Urinary bladder (tissue), 4 donors: Measurements from ENCODE around the gene NLK. TPM values are rescaled to one million over a fixed set of nuclear protein-coding genes. Genes with fewer than 3 reads are reported as not detected.
"Not testable (repeated sequence)": the region's sequence is repeated elsewhere in the genome, so short reads cannot be mapped to it uniquely, and the experiment has no call there.

Experiments used
- DNase-seq: peaks from one replicate; pipeline ENCODE4 v3.0.0-alpha.2; 2015; ENCODE audit errors: extremely low spot score
- H3K27ac ChIP-seq: one replicate; pipeline ENCODE4 v1.5.1; 2013; ENCODE audit warnings: low read depth, mild to moderate bottlenecking, moderate library complexity
- H3K36me3 ChIP-seq: one replicate; pipeline ENCODE4 v1.6.1; 2013; ENCODE audit warnings: mild to moderate bottlenecking, moderate library complexity; ENCODE audit not compliant: insufficient read depth
- H3K4me1 ChIP-seq: one replicate; pipeline ENCODE4 v1.6.1; 2013; ENCODE audit warnings: mild to moderate bottlenecking, moderate library complexity; ENCODE audit not compliant: insufficient read depth
- H3K4me3 ChIP-seq: one replicate; pipeline ENCODE4 v1.5.1; 2013; ENCODE audit warnings: low read depth, low read length
- WGBS: extraction: QIAGEN DNeasy Blood & Tissue Kit; methylation state at CpG from one replicate; pipeline ENCODE4 v1.1.7; 2013; 5-methylcytosine and 5-hydroxymethylcytosine counted together
- polyA plus RNA-seq: library from polyadenylated mRNA; stranded (reverse); fragments of 200-250 nt; gene quantifications from one replicate; pipeline ENCODE4 v1.2.3, GENCODE V29; 2013
- total RNA-seq: library from RNA; depleted of rRNA; stranded (reverse); fragments of >200 nt; gene quantifications from one replicate; pipeline ENCODE4 v1.2.3, GENCODE V29; 2014
- donor health status: healthy with polysubstance abuse.
- donor health status: healthy.

Gene NLK
- total and polyA plus RNA-seq, 2 donors: 6.8 to 28.1 TPM

- Histone ChIP-seq H3K36me3 (no peaks in the 10 kb centered on the region), H3K4me3 (no peak overlapping the region), H3K4me1 (no peaks in the 10 kb centered on the region), H3K27ac (no peak overlapping the region)
- 13% methylated on average over 3 of the region's 3 CpGs for WGBS
- no peak for DNase-seq
Measured at GRCh38 chr17:28173031-28173561, 130.6 kb downstream of the NLK start.

GRCh38 chr17:28173801-28174200 is 131.3 kb downstream of the NLK start:
- no peak for DNase-seq
- Histone ChIP-seq H3K36me3 (no peaks in the 10 kb centered on the region), H3K4me3 (no peak overlapping the region), H3K4me1 (no peaks in the 10 kb centered on the region), H3K27ac (no peak overlapping the region)
- WGBS: 46% methylated on average over 1 of the region's 1 CpG

GRCh38 chr17:28174352-28175046 is 132.0 kb downstream of the NLK start:
- DNase-seq: no peak
- Histone ChIP-seq H3K36me3 (no peaks in the 10 kb centered on the region), H3K4me1 (no peaks in the 10 kb centered on the region), H3K4me3 (no peak overlapping the region), H3K27ac (no peak overlapping the region)
- 76% methylated on average over 5 of the region's 5 CpGs for WGBS

- DNase-seq: no peak
- H3K27ac ChIP-seq: no peak overlapping the region
- WGBS: 92% methylated on average over 2 of the region's 2 CpGs
Measured at GRCh38 chr17:28177351-28177750, 134.9 kb downstream of the NLK start.

GRCh38 chr17:28178800-28179199 is 136.3 kb downstream of the NLK start:
- no peak overlapping the region for H3K4me3 ChIP-seq
- WGBS: 91% methylated on average over 3 of the region's 3 CpGs
- no peak for DNase-seq
- no peaks in the 10 kb centered on the region for H3K36me3 ChIP-seq
- no peak overlapping the region for H3K27ac ChIP-seq
- H3K4me1 ChIP-seq: no peaks in the 10 kb centered on the region

More at GRCh38 chr17:28177351-28177750, 134.9 kb downstream of the NLK start:
- no peak overlapping the region for H3K4me3 ChIP-seq
- no peaks in the 10 kb centered on the region for H3K4me1 ChIP-seq
- no peaks in the 10 kb centered on the region for H3K36me3 ChIP-seq

GRCh38 chr17:28180449-28180848 is 138.0 kb downstream of the NLK start:
- H3K4me1 ChIP-seq: no peaks in the 10 kb centered on the region
- 51% methylated on average over 1 of the region's 1 CpG for WGBS
- no peak overlapping the region for H3K4me3 ChIP-seq
- no peaks in the 10 kb centered on the region for H3K36me3 ChIP-seq
- H3K27ac ChIP-seq: no peak overlapping the region
- DNase-seq: no peak

- Histone ChIP-seq H3K4me3 (no peak overlapping the region), H3K27ac (no peak overlapping the region), H3K4me1 (no peaks in the 10 kb centered on the region), H3K36me3 (no peaks in the 10 kb centered on the region)
- DNase-seq: no peak
- 97% methylated on average over 9 of the region's 9 CpGs for WGBS
Measured at GRCh38 chr17:28181568-28181967, 139.1 kb downstream of the NLK start.

- Histone ChIP-seq H3K27ac (no peak overlapping the region), H3K4me3 (no peak overlapping the region), H3K4me1 (no peaks in the 10 kb centered on the region), H3K36me3 (no peaks in the 10 kb centered on the region)
- DNase-seq: no peak
- WGBS: 41% methylated on average over 1 of the region's 1 CpG
Measured at GRCh38 chr17:28182559-28182958, 140.1 kb downstream of the NLK start.

- Histone ChIP-seq H3K4me1 (no peaks in the 10 kb centered on the region), H3K36me3 (no peaks in the 10 kb centered on the region), H3K27ac (no peak overlapping the region), H3K4me3 (no peak overlapping the region)
- 96% methylated on average over 5 of the region's 5 CpGs for WGBS
- DNase-seq: no peak
Measured at GRCh38 chr17:28185658-28186057, 143.2 kb downstream of the NLK start.

GRCh38 chr17:28186472-28186871 is 144.0 kb downstream of the NLK start:
- 97% methylated on average over 3 of the region's 3 CpGs for WGBS
- not testable (repeated sequence) for DNase-seq, H3K4me1 ChIP-seq, H3K36me3 ChIP-seq, H3K4me3 ChIP-seq, H3K27ac ChIP-seq

GRCh38 chr17:28187931-28188330 is 145.5 kb downstream of the NLK start:
- no peak for DNase-seq
- Histone ChIP-seq H3K36me3 (no peaks in the 10 kb centered on the region), H3K27ac (no peak overlapping the region), H3K4me3 (no peak overlapping the region), H3K4me1 (no peaks in the 10 kb centered on the region)
- WGBS: 84% methylated on average over 2 of the region's 2 CpGs

GRCh38 chr17:28188841-28189263 is 146.4 kb downstream of the NLK start:
- DNase-seq: no peak
- no peaks in the 10 kb centered on the region for H3K4me1 ChIP-seq
- WGBS: 48% methylated on average over 1 of the region's 1 CpG
- no peak overlapping the region for H3K27ac ChIP-seq
- no peak overlapping the region for H3K4me3 ChIP-seq
- H3K36me3 ChIP-seq: no peaks in the 10 kb centered on the region

- Histone ChIP-seq H3K4me3 (no peak overlapping the region), H3K27ac (no peak overlapping the region), H3K36me3 (no peaks in the 10 kb centered on the region), H3K4me1 (no peaks in the 10 kb centered on the region)
- no peak for DNase-seq
- 50% methylated on average over 5 of the region's 5 CpGs for WGBS
Measured at GRCh38 chr17:28189667-28190066, 147.2 kb downstream of the NLK start.

GRCh38 chr17:28191018-28191417 is 148.5 kb downstream of the NLK start:
- Histone ChIP-seq H3K36me3 (no peaks in the 10 kb centered on the region), H3K27ac (no peak overlapping the region), H3K4me1 (no peaks in the 10 kb centered on the region), H3K4me3 (no peak overlapping the region)
- DNase-seq: no peak
- WGBS: 85% methylated on average over 8 of the region's 8 CpGs
